Activated CD4-positive, alpha-beta T cell treated with anti-CD3 and anti-CD28 coated beads, Interleukin-10, Interleukin-2, amounts not matched to agents 100 ng/mL and 50 ng/mL, durations not matched to agents 16 hours and 8 hours (primary cell): Measurements from ENCODE around the gene ASIC4.

Source experiments
- DNase-seq: peaks from one replicate; pipeline ENCODE4 v3.0.0-alpha.2; 2020

ASIC4 gene

GRCh38 chr2:219514196-219514761 is at the start of gene ASIC4:
Gene ASIC4, plus strand, starts transcription at chr2:219514482. Its CDS starts 243 bp downstream, at chr2:219514725.
- no peak for DNase-seq

- DNase-seq = no peak
Measured at GRCh38 chr2:219465659-219466561, 48.4 kb upstream of the ASIC4 start.

GRCh38 chr2:219466816-219467735 is 47.2 kb upstream of the ASIC4 start:
- no peak for DNase-seq

- DNase-seq = no peak
Measured at GRCh38 chr2:219467736-219468075, 46.6 kb upstream of the ASIC4 start.

GRCh38 chr2:219468410-219469185 is 45.7 kb upstream of the ASIC4 start:
- no peak for DNase-seq

- DNase-seq = no peak
Measured at GRCh38 chr2:219469186-219469724, 45.0 kb upstream of the ASIC4 start.

- no peak for DNase-seq
Measured at GRCh38 chr2:219470429-219470828, 43.9 kb upstream of the ASIC4 start.

- no peak for DNase-seq
Measured at GRCh38 chr2:219471476-219472371, 42.6 kb upstream of the ASIC4 start.

GRCh38 chr2:219472629-219473187 is 41.6 kb upstream of the ASIC4 start:
- no peak for DNase-seq

- DNase-seq = no peak
Measured at GRCh38 chr2:219473511-219473910, 40.8 kb upstream of the ASIC4 start.

GRCh38 chr2:219474285-219475060 is 39.8 kb upstream of the ASIC4 start:
- no peak for DNase-seq

GRCh38 chr2:219475278-219475677 is 39.0 kb upstream of the ASIC4 start:
- no peak for DNase-seq

- DNase-seq = peak; percentile 64
Measured at GRCh38 chr2:219475697-219476651, 38.3 kb upstream of the ASIC4 start.

- no peak for DNase-seq
Measured at GRCh38 chr2:219476652-219477151, 37.6 kb upstream of the ASIC4 start.

- no peak for DNase-seq
Measured at GRCh38 chr2:219477179-219477578, 37.1 kb upstream of the ASIC4 start.

- no peak for DNase-seq
Measured at GRCh38 chr2:219477815-219478214, 36.5 kb upstream of the ASIC4 start.

GRCh38 chr2:219478916-219479315 is 35.4 kb upstream of the ASIC4 start:
- DNase-seq = no peak

- DNase-seq = no peak
Measured at GRCh38 chr2:219480004-219480403, 34.3 kb upstream of the ASIC4 start.
